ENCODE data around the gene C8B. TPM values are rescaled to one million over a fixed set of nuclear protein-coding genes. Genes with fewer than 3 reads are reported as not detected.

Gene C8B
- total and polyA plus RNA-seq, 2 of the 13 experiments (the other 11 are each of a cell fraction or from before 2014, with no cell fraction given), result 8.4 to 11.3 TPM

GRCh38 chr1:56910441-56910985 lies 55.3 kb downstream of the C8B start (continued):
- no peak for TF ChIP-seq PREB (CRISPR knock-in tag; IDR thresholded peaks at IDR 0.05)
- no peak for TF ChIP-seq ZFP36L2 (CRISPR knock-in tag; IDR thresholded peaks at IDR 0.05)
- no peak for TF ChIP-seq SRF (IDR thresholded peaks at IDR 0.05; ENCODE audit: low read depth, low read length)
- peak; percentile 27 to 61; a peak in 3 of 4 replicates for TF ChIP-seq HMGXB4 (CRISPR knock-in tag; IDR thresholded peaks at IDR 0.05; ENCODE audit: borderline replicate concordance in 1 of 2, low read depth in 1 of 2)
- no peak for TF ChIP-seq ZNF549 (CRISPR knock-in tag; IDR thresholded peaks at IDR 0.05)
- TF ChIP-seq ATF2 (CRISPR knock-in tag; IDR thresholded peaks at IDR 0.05), result peak; percentile 91
- peak; percentile 61 for TF ChIP-seq KMT2B (CRISPR knock-in tag; IDR thresholded peaks at IDR 0.05)
- no peak for TF ChIP-seq XBP1 (CRISPR knock-in tag; IDR thresholded peaks at IDR 0.05)
- TF ChIP-seq ZNF253 (CRISPR knock-in tag; IDR thresholded peaks at IDR 0.05; ENCODE audit: borderline replicate concordance), result no peak
- no peak for TF ChIP-seq HNRNPK (IDR thresholded peaks at IDR 0.05; ENCODE audit: low read depth, low read length, poor library complexity, severe bottlenecking)
- peak; percentile 98 for TF ChIP-seq ISL2 (CRISPR knock-in tag; IDR thresholded peaks at IDR 0.05)
- peak; percentile 56; the same call in 1 of the 2 replicates for TF ChIP-seq ARID4A (CRISPR knock-in tag; IDR thresholded peaks at IDR 0.05; ENCODE audit: borderline replicate concordance)
- TF ChIP-seq ZBTB2 (CRISPR knock-in tag; IDR thresholded peaks at IDR 0.05; ENCODE audit: low read depth), result no peak
- peak; percentile 86; the same call in 1 of the 2 replicates for TF ChIP-seq ERF (CRISPR knock-in tag; IDR thresholded peaks at IDR 0.05)
- peak in 1 of 2 experiments; percentile 88; a peak in 2 of 4 replicates for TF ChIP-seq ATF4 (CRISPR knock-in tag; IDR thresholded peaks at IDR 0.05)

All from HepG2 (cell line).